PFSK-1 (cell line): ENCODE results near the gene NR1D2.

Experiments used
- FOXP2 ChIP-seq: optimal IDR thresholded peaks from 2 replicates; pipeline ENCODE3; 2011; ENCODE audit warnings: borderline replicate concordance, control low read depth, inconsistent platforms; ENCODE audit not compliant: insufficient read depth; ENCODE audit errors: extremely low read length, extremely low read depth
- POLR2AphosphoS5 ChIP-seq: IDR thresholded peaks from 2 replicates; pipeline ENCODE4 v1.6.1; 2012; ENCODE audit warnings: low read depth, mild to moderate bottlenecking, control low read depth, low read length, moderate library complexity
- SIN3A ChIP-seq: IDR thresholded peaks from 2 replicates; pipeline ENCODE4 v1.6.1; 2012; ENCODE audit warnings: mild to moderate bottlenecking, low read length, moderate library complexity, borderline replicate concordance; ENCODE audit not compliant: insufficient read depth
- TAF1 ChIP-seq: IDR thresholded peaks from 2 replicates; pipeline ENCODE4 v1.6.1; 2012; ENCODE audit warnings: low read length, control low read depth, borderline replicate concordance; ENCODE audit not compliant: insufficient read depth
- TF ChIP-seq, protein P1 (sequence below), 2 experiments: IDR thresholded peaks; 2 replicates each; pipeline versions ENCODE4 v1.6.1 to v1.8.0; 2011 to 2012; ENCODE audit warnings: low read depth in 2 of 2, low read length in 2 of 2, control low read depth in 1 of 2, inconsistent platforms in 1 of 2, mild to moderate bottlenecking in 1 of 2, moderate library complexity in 1 of 2; ENCODE audit not compliant: insufficient read depth in 1 of 2

Gene NR1D2

DNA sequence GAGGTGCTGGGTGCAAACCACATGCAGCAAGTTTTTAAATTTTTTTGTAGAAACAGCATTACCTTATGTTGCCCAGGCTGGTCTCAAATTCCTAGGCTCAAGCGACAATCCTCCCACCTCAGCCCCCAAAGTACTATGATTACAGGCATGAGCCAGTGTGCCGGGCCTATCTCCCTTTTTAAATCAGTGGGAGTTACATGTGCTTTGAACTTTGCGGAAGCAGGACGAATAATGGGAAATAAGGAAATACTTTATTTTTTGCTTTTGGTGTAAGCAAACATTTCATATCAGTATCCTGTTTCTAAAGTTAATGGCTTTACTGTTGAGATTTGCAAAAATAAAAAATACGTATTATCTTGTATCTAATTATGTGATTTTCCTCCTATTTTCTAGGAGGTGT is 9.1 kb downstream of the NR1D2 start:
- TF ChIP-seq, protein P1, sequence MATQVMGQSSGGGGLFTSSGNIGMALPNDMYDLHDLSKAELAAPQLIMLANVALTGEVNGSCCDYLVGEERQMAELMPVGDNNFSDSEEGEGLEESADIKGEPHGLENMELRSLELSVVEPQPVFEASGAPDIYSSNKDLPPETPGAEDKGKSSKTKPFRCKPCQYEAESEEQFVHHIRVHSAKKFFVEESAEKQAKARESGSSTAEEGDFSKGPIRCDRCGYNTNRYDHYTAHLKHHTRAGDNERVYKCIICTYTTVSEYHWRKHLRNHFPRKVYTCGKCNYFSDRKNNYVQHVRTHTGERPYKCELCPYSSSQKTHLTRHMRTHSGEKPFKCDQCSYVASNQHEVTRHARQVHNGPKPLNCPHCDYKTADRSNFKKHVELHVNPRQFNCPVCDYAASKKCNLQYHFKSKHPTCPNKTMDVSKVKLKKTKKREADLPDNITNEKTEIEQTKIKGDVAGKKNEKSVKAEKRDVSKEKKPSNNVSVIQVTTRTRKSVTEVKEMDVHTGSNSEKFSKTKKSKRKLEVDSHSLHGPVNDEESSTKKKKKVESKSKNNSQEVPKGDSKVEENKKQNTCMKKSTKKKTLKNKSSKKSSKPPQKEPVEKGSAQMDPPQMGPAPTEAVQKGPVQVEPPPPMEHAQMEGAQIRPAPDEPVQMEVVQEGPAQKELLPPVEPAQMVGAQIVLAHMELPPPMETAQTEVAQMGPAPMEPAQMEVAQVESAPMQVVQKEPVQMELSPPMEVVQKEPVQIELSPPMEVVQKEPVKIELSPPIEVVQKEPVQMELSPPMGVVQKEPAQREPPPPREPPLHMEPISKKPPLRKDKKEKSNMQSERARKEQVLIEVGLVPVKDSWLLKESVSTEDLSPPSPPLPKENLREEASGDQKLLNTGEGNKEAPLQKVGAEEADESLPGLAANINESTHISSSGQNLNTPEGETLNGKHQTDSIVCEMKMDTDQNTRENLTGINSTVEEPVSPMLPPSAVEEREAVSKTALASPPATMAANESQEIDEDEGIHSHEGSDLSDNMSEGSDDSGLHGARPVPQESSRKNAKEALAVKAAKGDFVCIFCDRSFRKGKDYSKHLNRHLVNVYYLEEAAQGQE (IDR thresholded peaks at IDR 0.05; ENCODE audit: insufficient read depth in 1 of 2, low read depth in 2 of 2, low read length in 2 of 2): no peak
- TF ChIP-seq SIN3A: no peak
- no peak for TF ChIP-seq POLR2AphosphoS5
- TF ChIP-seq FOXP2: no peak

DNA sequence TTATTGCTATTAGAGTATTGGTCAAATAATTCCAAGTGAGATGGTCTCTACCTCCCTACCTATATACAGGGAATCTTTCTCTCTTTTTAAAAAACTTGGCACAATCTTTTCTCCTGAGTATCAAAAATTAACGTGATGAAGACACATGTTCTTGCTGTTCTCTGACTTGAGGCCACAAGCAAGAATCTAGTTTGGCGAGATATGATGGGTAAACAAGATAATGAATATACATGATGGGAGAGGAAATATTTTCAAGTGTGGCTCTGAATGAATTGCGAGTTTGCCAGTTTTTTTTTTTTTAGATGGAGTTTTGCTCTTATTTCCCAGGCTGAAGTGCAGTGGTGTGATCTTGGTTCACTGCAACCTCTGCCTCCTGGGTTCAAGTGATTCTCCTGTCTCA is 11.6 kb downstream of the NR1D2 start:
- no peak for TF ChIP-seq FOXP2
- TF ChIP-seq POLR2AphosphoS5: no peak
- TF ChIP-seq, protein P1 (IDR thresholded peaks at IDR 0.05; ENCODE audit: insufficient read depth in 1 of 2, low read depth in 2 of 2, low read length in 2 of 2): no peak
- no peak for TF ChIP-seq SIN3A
- TF ChIP-seq TAF1: no peak

DNA sequence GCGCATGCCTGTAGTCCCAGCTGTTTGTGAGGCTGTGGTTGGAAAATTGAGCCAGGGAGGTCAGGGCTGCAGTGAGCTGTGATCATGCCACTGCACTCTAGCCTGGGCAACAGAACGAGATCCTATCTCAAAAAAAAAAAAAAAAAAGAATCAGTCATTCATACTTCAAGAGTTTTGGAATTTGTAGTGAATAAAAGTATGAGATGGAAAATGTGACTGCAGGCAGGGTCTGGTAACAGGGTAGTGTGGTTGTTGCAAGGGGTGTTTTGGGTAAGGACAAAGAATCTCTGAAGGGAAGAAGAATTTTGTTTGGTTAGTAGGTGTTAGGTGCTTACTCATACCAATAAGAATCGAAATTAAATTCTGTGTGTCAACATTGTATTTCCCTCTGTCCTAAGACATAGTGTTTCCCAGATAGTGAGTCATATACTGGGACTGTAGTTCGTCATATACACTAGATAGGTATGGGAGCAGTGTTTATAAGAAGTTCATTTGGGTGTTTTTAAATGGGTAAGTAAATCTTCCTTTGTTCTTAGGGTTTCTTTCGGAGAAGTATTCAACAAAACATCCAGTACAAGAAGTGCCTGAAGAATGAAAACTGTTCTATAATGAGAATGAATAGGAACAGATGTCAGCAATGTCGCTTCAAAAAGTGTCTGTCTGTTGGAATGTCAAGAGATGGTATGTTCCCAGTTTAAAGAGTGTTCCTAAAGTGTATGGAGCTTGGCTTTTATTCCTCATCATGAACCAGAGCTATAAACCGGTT is 14.2 kb downstream of the NR1D2 start:
- TF ChIP-seq, protein P1 (IDR thresholded peaks at IDR 0.05; ENCODE audit: insufficient read depth in 1 of 2, low read depth in 2 of 2, low read length in 2 of 2): no peak
- TF ChIP-seq SIN3A (no peak), POLR2AphosphoS5 (no peak), TAF1 (no peak), FOXP2 (no peak)

DNA sequence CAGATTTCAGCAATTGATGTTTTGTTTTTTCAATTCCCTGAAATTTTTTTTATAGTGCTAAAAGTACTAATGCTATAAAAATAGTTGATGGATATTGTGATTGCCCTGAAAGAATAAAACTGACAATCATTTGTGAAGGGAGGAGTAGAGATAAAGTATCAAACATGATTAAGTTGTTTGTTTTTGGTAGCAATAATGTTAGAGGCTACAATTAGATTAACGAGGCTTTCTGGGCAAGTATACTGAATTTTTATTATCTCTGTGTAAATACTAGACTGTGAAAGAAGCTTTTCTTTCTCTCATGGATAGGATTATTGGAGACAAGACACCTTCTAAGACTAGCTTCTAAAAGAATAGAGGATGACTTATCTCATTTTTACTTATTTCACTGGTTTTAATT is 15.6 kb downstream of the NR1D2 start:
- TF ChIP-seq FOXP2 (no peak), TAF1 (no peak), SIN3A (no peak), POLR2AphosphoS5 (no peak)
- TF ChIP-seq, protein P1 (IDR thresholded peaks at IDR 0.05; ENCODE audit: insufficient read depth in 1 of 2, low read depth in 2 of 2, low read length in 2 of 2): no peak

DNA sequence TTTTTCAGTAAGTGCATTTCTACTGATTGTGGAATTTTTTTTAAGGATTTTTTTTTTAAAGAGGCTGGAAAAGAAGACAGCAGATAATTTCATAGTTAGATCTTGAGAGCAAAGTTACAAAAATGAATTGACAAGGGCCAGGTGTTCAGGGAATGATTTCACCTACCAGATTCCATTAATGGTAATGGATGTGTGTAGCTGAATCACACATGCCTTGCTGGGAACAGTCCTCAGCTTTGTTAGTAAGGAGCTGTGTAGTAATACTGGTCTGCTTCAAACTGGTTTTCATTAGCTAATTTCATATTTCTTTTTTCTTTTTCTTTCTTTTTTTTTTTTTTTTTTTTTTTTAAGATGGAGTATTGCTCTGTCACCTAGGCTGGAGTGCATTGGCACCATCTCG is 16.0 kb downstream of the NR1D2 start:
- no peak for TF ChIP-seq TAF1
- TF ChIP-seq FOXP2: no peak
- TF ChIP-seq SIN3A: no peak
- no peak for TF ChIP-seq POLR2AphosphoS5
- TF ChIP-seq, protein P1 (IDR thresholded peaks at IDR 0.05; ENCODE audit: insufficient read depth in 1 of 2, low read depth in 2 of 2, low read length in 2 of 2): no peak
